Measurements from ENCODE around the gene WDR45B.

WDR45B gene

DNA sequence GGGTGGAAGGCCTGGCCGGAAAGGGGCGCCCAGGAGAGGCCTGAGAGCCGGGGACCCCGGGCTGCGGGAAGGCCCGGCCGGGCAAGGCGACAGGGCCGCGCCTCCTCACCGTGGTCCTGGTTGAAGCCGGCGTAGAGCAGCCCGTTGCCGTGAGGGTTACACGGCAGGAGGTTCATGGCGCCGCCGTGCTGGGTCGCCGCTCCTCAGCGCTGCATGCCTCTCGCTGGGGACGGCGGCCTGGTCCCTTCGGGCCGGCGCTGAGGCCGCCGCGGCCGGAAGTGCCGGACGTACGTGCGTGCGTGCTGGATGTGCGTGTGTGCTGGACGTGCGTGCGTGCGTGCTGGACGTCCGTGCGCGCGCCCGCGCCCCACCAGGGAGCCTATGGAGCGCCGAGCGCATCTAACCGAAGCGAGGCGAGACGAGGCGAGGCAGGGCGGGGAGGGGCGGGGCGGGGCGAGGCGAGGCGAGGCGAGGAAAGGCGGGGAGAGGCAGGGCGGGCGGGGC is at the start of gene WDR45B:
TSS of gene WDR45B (minus strand) at position 280 of the 504 bp plus-strand sequence. CDS start at position 176, 104 bp downstream.
- DNase-seq (ENCODE audit: low read depth in 1 of 2, low spot score in 1 of 2): peak; percentile 75 to 85

DNA sequence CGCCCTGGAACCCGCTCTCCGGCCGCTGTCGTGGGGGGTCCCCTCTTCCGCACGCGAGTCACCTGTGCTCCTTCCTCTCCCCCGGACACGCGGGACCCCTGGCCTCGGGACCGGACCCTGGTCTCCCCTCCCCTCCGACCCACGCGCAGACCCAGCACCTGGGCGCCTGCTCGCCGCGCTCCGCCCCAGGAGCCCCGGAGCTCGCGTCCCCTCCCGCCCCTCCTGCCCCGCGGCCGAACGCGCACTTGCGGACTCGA is 49.5 kb upstream of the WDR45B start:
- no peak for DNase-seq (ENCODE audit: low read depth in 1 of 2, low spot score in 1 of 2)

DNA sequence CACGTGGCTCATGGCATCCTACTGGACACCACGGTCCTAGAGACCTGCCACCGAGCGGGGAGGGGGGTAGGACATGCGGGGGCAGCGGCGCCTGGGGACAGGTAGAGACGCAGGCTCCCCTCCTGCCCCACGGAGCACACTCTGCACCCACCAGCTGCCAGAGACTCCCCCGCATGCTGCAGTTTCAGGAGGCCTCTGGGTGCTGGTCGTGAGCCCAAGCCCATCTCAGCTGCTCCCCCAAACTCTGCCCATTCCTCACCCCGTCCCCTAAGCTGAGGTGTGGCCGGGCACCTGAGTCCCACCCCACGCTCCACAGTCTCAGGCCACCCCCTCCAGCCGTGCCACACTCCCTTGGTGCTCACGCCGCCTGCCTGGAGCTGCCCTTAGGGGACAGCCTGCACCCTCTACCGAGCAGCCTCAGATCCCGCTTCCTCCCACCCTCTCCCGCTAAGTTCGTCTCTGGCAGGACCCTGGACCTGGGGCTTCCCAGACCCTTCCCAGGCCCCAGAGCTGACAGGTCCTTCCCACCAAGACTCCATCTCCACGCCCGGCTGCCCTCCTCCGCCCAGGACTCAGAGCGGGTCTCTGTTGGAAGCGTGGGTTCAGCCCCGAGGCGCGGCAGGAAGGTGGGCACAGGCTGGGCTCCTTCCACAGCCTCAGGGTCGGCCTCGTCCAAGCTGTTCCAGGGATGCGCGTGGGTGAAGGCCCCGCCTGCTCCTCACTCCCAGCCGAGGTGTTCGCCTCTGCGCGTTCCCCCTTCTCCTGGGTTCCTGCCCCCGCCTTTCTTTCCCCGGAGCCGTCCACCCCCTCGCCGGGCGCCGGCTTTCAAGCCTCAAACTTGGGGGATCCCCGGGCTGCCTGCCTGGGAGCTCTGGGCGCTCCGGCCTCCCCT is 48.9 kb upstream of the WDR45B start:
- DNase-seq (ENCODE audit: low read depth in 1 of 2, low spot score in 1 of 2): no peak

DNA sequence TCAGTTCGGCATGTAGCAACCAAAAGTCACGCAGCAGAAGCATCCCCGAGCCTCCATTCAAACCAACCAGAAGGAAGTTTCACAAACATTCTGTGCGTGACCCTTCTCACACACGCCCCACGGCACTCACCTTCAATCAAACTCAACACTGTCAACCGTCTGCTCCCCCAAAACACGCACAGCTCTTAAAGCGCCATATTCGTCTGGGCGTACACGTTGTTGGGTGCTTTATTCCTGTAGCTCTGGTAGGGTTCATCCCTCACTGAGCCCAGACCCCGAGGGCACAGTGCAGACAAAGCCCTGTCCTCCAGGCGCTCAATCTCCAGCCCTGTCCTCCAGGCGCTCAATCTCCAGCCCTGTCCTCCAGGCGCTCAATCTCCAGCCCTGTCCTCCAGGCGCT is 48.0 kb upstream of the WDR45B start:
- DNase-seq (ENCODE audit: low read depth in 1 of 2, low spot score in 1 of 2): no peak

DNA sequence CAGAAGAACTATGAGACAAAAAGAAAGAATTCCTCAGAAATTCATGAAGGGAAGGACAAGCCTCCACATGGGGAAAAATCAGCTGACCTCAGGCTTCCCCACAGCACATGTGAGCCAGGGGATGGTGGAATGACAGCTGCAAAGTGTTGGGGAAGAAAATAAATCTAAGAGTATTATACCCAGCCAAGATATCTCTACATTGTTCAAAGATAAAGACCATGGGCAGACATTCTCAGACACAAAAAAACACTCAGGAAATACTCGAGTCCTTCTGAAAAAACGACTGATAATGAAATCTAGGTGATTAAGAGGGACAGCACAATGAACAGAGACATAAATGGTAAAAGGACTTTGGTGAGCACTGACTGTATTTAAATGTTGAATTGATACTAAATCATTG is 46.4 kb upstream of the WDR45B start:
- DNase-seq (ENCODE audit: low read depth in 1 of 2, low spot score in 1 of 2): no peak

DNA sequence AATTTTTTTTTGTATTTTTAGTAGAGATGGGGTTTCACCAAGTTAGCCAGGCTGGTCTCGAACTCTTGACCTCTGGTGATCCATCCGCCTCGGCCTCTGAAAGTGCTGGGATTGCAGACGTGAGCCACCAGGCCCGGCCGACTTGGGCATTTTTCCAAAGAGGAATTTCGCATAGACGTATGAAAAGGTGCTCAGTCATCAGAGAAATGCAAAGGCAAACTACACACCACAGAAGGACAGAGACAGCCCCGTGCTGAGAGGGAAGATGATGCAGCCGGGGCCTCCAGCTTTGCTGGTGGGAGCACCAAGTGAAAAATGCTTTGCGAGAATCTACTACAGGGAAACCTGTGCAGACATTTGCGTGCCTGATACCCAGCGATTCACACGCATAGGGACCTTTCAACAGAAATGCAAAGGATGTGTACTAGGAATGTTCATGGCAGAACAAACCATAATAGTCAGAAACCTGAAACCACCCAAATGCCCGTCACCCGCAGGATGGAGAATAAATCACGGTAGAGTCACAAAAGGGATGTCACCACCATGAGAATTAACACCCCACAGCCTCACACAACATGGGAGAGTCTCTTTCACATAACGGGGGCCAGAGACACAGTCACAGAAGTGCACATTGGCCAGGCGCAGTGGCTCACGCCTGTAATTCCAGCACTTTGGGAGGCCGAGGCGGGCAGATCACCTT is 45.1 kb upstream of the WDR45B start:
- no peak for DNase-seq (ENCODE audit: low read depth in 1 of 2, low spot score in 1 of 2)

DNA sequence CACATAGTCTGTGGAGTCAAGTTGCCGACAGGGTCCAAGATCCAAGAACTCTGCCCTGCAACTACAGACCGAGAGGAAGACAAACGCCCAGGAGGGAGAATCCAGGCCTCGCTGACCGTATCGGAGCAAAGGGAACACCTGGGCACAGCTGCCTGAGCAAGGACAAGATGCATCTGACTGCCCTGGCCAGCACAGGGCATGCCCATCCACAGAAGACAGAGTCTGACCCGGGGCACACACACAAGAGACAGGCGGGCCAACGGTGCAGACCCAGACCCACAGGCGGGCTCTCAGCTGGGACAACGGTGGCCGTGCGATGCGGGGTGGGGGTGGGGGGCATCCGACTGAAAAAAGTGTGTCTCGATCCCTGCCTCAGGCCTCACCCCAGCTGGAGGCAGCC is 44.0 kb upstream of the WDR45B start:
- DNase-seq (ENCODE audit: low read depth in 1 of 2, low spot score in 1 of 2): no peak

DNA sequence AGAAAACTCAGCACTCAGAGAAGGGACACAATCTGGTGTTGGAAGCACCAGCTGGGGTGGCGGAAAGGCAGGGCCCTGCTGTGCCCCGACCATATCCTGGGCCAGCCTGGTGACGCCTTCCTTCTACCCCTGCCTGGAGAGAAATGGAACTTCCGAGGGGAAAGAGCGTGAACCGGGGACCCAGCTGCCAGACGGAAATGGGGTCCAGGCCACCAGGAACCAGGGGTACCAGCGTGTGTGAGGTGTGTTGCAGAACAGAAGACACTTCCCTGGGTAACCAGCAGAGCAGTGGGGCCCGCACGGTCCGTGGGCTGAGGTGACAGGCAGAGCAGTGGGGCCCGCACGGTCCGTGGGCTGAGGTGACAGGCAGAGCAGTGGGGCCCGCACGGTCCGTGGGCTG is 43.5 kb upstream of the WDR45B start:
- DNase-seq (ENCODE audit: low read depth in 1 of 2, low spot score in 1 of 2): no peak

DNA sequence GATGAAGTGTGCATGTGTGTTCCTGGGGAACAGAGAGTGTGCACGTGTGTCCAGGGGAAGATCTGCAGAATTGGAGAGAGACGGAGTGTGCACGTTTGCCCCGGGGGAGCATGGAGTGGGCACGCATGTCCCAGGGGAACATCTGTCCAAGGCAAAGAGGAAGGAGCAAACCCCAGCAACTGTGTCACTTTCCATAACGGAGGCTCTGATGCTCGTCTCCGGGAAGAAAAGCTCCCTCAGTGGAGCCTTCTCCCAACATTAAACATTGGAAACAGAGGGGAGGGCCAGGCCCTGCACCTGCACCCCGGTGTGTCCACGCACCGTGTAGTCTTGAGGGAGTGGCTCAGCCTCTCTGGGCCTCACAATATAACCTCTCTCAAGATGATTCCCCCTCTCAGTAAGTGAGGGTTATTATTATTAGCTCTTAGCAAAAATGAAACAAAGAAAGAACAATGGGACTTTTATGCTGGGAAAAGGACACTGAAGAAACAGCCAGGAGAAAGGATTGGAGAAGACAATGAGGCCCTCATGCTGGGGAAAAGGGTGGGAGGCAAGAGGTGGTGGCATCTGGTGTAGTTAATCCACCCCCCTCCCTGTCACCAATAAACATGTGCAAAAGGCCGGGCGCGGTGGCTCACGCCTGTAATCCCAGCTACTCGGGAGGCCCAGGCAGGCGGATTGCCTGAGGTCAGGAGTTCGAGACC is 42.7 kb upstream of the WDR45B start:
- no peak for DNase-seq (ENCODE audit: low read depth in 1 of 2, low spot score in 1 of 2)

DNA sequence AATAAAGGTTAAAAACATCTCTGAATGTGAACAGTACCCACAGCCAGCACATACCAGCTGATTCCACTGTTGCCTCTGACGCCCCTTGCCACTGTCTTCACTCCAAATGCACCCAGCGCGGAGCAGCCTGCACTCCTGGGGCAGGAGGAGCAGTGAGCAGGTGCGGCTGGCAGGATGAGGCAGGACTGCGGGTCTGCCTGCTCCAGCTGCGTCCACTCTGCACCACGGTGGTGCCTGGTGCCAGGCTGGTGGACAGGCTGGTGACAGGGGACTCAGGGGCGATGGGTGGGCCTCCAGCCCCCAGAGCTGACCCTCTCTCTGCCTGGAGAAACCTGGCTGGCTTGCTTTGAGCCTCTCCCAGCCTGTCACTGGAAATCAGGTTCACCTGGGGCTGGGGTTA is 40.8 kb upstream of the WDR45B start:
- DNase-seq (ENCODE audit: low read depth in 1 of 2, low spot score in 1 of 2): no peak

DNA sequence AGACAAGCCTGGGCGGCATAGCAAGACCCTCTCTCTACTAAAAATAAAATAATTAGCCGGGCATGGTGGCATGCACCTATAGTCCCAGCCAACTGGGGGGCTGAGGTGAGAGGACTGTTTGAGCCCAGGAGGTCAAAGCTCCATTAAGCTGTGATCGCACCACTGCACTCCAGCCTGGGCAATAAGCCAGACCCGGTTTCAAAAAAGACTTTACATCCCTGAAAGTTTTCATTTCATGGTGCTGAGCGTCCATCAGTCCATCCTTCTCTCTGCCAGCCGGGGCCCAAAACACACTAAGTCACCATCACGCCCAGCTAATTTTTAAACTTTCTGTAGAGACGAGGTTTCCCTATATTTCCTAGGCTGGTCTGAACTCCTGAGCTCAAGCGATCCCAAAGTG is 39.6 kb upstream of the WDR45B start:
- no peak for DNase-seq (ENCODE audit: low read depth in 1 of 2, low spot score in 1 of 2)

DNA sequence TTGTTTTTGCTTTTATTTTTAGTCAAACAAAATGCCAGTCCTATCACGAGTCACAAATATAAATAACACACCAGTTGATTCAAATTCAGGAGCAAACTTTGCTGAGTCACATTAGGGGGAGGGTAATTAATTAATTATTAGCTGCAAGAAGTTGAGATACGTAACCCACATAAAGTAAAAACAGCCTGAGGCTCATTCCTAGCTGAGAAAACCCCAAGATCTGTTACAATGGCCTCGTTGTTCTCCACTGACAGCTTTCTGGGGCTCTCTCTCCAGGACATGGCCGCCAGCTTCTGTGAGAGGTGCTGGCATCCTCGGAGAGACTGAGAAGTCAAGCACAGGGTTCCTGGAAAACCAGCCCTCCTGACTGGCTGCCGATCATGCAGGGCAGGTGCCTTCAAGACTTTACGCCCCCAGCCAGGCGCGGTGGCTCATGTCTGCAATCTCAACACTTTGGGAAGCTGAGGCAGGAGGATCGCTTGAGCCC is 39.2 kb upstream of the WDR45B start:
- no peak for DNase-seq (ENCODE audit: low read depth in 1 of 2, low spot score in 1 of 2)

DNA sequence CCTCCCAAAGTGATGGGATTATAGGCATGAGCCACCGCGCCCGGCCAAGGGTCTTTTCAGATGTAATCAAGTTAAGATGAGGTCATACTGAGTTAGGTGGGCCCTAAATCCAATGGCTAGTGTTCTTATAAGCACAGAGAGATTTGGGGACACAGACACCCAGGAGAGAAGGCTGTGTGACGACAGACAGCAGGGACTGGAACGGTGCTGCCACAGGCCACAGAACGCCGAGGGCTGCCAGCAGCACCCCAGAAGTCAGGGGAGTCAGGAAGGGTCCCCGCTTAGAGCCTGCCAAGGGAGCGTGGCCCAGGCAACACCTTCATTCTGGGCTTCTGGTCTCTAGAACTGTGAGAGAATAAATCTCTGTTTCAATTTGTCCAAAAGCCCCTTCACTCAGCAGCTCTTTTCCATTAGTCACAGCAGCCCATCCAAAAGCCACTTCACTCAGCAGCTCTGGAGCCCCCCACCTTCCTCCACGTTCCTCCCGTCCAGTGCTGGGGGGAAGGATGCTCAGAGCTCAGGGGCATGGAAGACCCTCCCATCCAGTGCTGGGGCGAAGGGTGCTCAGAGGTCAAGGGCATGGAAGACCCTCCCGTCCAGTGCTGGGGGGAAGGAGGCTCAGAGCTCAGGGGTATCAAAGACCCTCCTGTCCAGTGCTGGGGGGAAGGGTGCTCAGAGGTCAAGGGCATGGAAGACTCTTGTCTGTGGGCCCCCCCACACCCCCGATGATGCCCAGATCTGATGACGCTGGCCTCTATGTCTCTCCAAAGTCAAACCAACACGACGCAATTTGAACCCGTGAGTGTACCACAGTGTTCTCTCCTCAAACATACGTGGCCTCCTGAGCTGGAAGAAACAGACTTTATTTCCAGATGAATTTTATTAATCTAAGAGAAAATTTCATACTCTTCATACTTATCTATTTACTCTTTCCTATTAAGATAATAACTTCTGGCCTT is 38.4 kb upstream of the WDR45B start:
- DNase-seq (ENCODE audit: low read depth in 1 of 2, low spot score in 1 of 2): no peak

DNA sequence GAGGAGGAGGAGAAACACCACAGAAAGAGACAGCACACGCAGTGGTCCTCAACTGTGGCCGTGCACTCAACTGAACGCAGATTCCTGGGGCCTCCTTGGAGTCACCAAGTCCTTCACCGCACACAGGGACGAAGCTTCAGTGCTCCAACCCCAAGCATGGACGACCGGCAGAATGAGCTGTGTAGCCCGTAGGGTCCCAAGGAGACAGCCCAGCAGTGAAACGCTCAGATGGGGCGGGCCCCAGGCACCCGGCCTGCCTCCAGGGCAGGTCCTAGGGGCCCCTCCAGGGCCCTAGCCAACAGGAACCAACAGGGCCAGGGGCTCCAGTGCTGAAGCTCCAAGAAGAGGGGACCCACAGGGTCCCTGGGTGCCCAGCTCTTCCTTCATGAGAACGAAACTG is 37.0 kb upstream of the WDR45B start:
- no peak for DNase-seq (ENCODE audit: low read depth in 1 of 2, low spot score in 1 of 2)

DNA sequence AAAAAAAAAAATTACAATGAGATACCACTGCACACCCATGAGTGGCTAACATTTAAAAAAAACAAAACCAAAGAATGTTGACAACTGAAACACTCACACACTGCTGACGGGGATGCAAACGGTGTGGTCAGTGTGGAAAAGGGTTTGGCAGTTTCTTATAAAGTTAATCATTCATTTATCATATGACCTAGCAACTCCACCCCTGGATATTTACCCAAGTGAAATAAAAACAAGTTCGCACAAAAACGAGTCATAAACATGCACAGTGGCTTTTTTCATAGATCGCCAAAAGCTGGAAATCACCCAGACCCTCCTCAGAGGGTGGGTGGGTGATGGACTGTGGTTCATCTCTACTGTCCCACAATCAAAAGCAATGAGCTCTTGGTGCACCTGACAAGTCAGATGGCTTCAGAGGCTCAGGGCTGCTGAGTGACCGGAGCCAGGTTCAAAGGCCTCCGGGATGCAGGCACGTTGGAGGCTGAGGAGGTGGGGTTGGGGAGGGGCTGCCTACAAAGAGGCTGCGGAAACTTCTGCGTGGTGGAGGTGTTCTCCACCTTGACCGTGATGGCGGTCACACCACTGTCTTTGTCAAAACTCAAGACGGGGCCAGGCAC is 36.1 kb upstream of the WDR45B start:
- DNase-seq (ENCODE audit: low read depth in 1 of 2, low spot score in 1 of 2): no peak

DNA sequence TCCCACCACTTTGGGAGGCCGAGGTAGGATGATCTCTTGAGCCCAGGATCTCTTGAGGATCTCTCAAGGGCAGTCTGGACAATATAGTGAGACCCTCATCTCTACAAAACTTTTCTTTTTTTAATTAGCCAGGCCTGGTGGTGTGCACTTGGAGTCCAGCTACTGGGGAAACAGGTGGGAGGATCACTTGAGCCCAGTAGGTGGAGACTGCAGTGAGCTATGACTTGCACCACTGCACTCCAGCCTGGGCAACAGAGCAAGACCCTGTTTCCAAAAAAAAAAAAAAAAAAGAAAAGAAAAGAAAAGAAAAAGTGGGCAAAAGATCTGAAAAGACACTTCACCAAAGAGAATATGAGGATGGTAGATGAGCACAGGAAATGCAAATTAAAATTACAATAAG is 35.3 kb upstream of the WDR45B start:
- no peak for DNase-seq (ENCODE audit: low read depth in 1 of 2, low spot score in 1 of 2)

DNA sequence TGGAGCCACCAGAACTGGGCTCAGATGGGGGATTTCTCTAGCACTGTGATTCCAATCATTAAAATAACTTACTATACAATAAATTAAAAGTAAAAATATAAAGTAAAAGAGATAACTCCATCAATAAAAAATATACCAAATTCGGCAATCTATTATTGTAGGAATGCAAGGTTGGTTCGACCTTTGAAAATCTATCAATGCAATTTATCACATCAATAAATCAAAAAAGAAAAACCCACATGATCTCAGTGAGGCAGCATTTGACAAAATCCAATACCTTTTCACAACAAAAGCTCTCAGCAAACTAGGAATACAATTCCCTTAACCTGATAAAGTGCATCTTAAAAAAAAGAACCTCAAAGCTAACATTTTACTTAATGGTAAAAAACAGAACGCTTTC is 33.3 kb upstream of the WDR45B start:
- no peak for DNase-seq (ENCODE audit: low read depth in 1 of 2, low spot score in 1 of 2)

DNA sequence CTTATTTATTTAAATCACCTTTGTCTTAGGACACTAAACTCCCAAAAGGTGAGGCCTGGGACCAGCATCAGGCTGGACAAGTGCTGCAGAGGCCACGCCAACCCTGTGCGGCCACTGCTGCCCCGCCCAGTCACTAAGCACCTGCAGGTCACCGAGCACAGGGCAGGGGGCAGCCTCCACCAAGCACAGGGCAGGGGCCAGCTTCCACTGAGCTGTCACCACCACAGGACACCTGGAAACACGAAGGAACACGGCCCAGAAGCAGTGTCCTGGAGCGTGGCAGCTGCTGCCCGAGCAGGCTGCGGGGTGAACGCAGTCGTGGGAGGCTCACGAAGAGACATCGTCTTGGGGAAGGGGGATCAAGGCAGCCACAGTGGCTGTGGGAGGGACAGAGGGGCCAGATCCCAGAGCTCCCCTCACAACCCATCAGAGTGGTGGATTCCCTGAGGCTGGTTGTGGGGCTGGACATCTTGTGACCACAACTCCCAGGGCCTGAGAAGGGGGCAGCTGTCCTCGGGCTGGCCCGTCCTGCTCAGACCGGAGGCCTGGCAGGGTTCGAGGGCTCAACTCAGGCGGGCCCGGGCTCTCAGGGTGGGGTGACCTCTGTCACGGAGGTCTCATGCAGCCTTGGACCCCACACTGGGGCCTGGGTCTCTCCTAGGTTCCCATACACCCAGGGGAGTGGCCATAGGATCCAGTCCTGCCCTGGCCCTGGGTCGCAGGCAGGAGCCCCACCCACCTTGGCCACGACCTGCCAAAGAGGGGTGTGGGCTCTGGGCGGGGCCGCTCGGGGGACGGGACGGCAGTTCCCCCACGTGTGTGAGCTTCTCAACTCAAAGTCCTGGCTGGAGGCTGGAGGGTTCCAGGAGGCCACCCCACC is 31.6 kb upstream of the WDR45B start:
- no peak for DNase-seq (ENCODE audit: low read depth in 1 of 2, low spot score in 1 of 2)

DNA sequence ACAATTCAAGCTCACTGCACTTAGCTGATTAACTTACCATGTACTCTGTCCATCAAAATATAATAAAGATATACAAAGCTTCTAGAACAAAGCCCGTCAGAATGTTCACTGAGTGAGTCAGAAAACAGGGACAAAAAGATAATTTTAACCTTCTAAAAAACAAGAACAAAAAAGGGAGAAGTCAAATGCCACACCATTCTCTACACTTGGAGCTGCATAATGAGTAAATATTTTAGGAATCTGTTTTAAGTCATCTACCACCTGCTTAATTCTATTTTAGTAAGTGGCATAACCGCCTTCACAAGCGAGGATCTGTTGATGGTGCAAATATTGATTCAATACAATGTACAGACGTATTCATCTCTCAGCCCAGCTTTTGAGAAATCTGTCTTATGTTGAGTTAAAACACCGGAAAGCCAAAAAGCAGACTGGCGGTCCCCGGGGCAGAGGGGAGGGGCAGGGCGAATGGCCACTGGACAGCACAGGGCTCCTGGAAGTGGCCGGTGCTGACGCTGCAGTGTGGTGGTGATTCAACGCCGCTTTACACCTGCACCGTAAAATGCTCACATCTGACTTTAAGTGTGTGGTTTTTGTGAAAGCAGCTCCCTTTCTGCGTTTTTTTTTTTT is 30.1 kb upstream of the WDR45B start:
- DNase-seq (ENCODE audit: low read depth in 1 of 2, low spot score in 1 of 2): no peak
